Neural cell (in vitro differentiated cells): Measurements from ENCODE around the gene RNF182. TPM values are rescaled to one million over a fixed set of nuclear protein-coding genes. Genes with fewer than 3 reads are reported as not detected.

Source experiments
- H2AFZ ChIP-seq: fragments of 200-600, 300-800 bp; sonication (generic), shearing (Covaris generic); 2 replicates; pipeline ENCODE4 v1.6.0; 2014; ENCODE audit warnings: low read depth, mild to moderate bottlenecking, antibody characterized with exemption, low read length, moderate library complexity
- H3F3A ChIP-seq: fragments of 200-600 bp; shearing (Covaris generic); 2 replicates; pipeline ENCODE4 v1.6.1; 2016; ENCODE audit warnings: mild to moderate bottlenecking, moderate library complexity, mixed read lengths, antibody characterized with exemption, low read length; ENCODE audit not compliant: insufficient read depth, poor library complexity, severe bottlenecking
- H3K27ac ChIP-seq: fragments of 200-600, 300-800 bp; sonication (generic), shearing (Covaris generic); 2 replicates; pipeline ENCODE4 v1.5.1; 2014; ENCODE audit warnings: mild to moderate bottlenecking, low read length, moderate library complexity
- H3K27me3 ChIP-seq: fragments of 300-800, 200-600 bp; sonication (generic), shearing (Covaris generic); 2 replicates; pipeline ENCODE4 v1.6.0; 2014; ENCODE audit warnings: mild to moderate bottlenecking, low read depth, low read length, moderate library complexity; ENCODE audit not compliant: insufficient read depth
- H3K36me3 ChIP-seq: fragments of 300-800, 200-600 bp; sonication (generic), shearing (Covaris generic); 2 replicates; pipeline ENCODE4 v1.5.1; 2014; ENCODE audit warnings: mild to moderate bottlenecking, antibody characterized with exemption, low read length, moderate library complexity; ENCODE audit not compliant: insufficient read depth
- H3K4me2 ChIP-seq: fragments of 300-800, 200-600 bp; sonication (generic), shearing (Covaris generic); 2 replicates; pipeline ENCODE4 v1.6.0; 2014; ENCODE audit warnings: mild to moderate bottlenecking, low read length
- H3K4me3 ChIP-seq: fragments of 300-800, 200-600 bp; sonication (generic), shearing (Covaris generic); 2 replicates; pipeline ENCODE4 v1.5.1; 2014; ENCODE audit warnings: mild to moderate bottlenecking, low read length, moderate library complexity
- H3K79me2 ChIP-seq: fragments of 200-600 bp; shearing (Covaris generic); replicated peaks from 2 replicates; pipeline ENCODE4 v1.6.0; 2014; ENCODE audit warnings: mild to moderate bottlenecking, low read length, moderate library complexity; ENCODE audit not compliant: insufficient read depth
- H3K9ac ChIP-seq: fragments of 300-800, 200-600 bp; sonication (generic), shearing (Covaris generic); 2 replicates; pipeline ENCODE4 v1.6.1; 2016; ENCODE audit warnings: mild to moderate bottlenecking, low read length, mixed read lengths
- H3K9me2 ChIP-seq: fragments of 200-600 bp; shearing (Covaris generic); 2 replicates; pipeline ENCODE4 v1.6.1; 2016; ENCODE audit warnings: mild to moderate bottlenecking, low read length, mixed read lengths; ENCODE audit not compliant: insufficient read depth
- H3K9me3 ChIP-seq: fragments of 200-600, 300-800 bp; sonication (generic), shearing (Covaris generic); 2 replicates; pipeline ENCODE4 v1.6.1; 2016; ENCODE audit warnings: mild to moderate bottlenecking, mixed run types, low read length, moderate library complexity, mixed read lengths
- H4K20me1 ChIP-seq: fragments of 200-600 bp; shearing (Covaris generic); 2 replicates; pipeline ENCODE4 v1.6.1; 2016; ENCODE audit warnings: mild to moderate bottlenecking, mixed run types; ENCODE audit not compliant: insufficient read depth
- EP300 ChIP-seq: fragments of 450-650 bp; conservative IDR thresholded peaks from 2 replicates; pipeline ENCODE4 v1.6.1; 2014; ENCODE audit warnings: antibody characterized with exemption, mild to moderate bottlenecking, moderate library complexity; ENCODE audit not compliant: poor library complexity, severe bottlenecking
- EZH2 ChIP-seq: fragments of 200-600, 300-800 bp; shearing (Covaris generic), sonication (generic); IDR thresholded peaks from 2 replicates; pipeline ENCODE4 v1.6.1; 2014; ENCODE audit warnings: antibody characterized with exemption, low read length, borderline replicate concordance, mild to moderate bottlenecking; ENCODE audit not compliant: insufficient read depth, poor library complexity, severe bottlenecking
- MXI1 ChIP-seq: fragments of 450-650 bp; conservative IDR thresholded peaks from 2 replicates; pipeline ENCODE4 v1.6.1; 2014; ENCODE audit warnings: antibody characterized with exemption, mild to moderate bottlenecking; ENCODE audit not compliant: poor library complexity, severe bottlenecking
- POLR2AphosphoS5 ChIP-seq: IDR thresholded peaks from 2 replicates; pipeline ENCODE4 v1.6.1; 2012
- RAD21 ChIP-seq: fragments of 450-650 bp; conservative IDR thresholded peaks from 2 replicates; pipeline ENCODE4 v1.6.1; 2014; ENCODE audit warnings: antibody characterized with exemption, mild to moderate bottlenecking, moderate library complexity
- SMC3 ChIP-seq: fragments of 450-650 bp; conservative IDR thresholded peaks from 2 replicates; pipeline ENCODE4 v1.6.1; 2014; ENCODE audit warnings: antibody characterized with exemption, mild to moderate bottlenecking, moderate library complexity; ENCODE audit not compliant: poor library complexity
- TAF1 ChIP-seq: IDR thresholded peaks from 2 replicates; pipeline ENCODE4 v1.6.1; 2012; ENCODE audit warnings: low read depth
- polyA plus RNA-seq: library from polyadenylated mRNA; depleted of rRNA; stranded (reverse); fragments of >200 nt; gene quantifications from 2 replicates; pipeline ENCODE4 v1.2.3, GENCODE V29; 2014
- TF ChIP-seq, protein P1 (sequence below): fragments of 450-650 bp; IDR thresholded peaks from 2 replicates; pipeline ENCODE4 v1.5.1; 2014; ENCODE audit warnings: antibody characterized with exemption, mild to moderate bottlenecking, moderate library complexity; ENCODE audit not compliant: poor library complexity, severe bottlenecking
- TF ChIP-seq, protein P2 (sequence below): IDR thresholded peaks from 2 replicates; pipeline ENCODE4 v1.6.1; 2012; ENCODE audit warnings: borderline replicate concordance

RNF182 gene
- polyA plus RNA-seq, 1 donor from 2014 or later, result 8.0 TPM

DNA sequence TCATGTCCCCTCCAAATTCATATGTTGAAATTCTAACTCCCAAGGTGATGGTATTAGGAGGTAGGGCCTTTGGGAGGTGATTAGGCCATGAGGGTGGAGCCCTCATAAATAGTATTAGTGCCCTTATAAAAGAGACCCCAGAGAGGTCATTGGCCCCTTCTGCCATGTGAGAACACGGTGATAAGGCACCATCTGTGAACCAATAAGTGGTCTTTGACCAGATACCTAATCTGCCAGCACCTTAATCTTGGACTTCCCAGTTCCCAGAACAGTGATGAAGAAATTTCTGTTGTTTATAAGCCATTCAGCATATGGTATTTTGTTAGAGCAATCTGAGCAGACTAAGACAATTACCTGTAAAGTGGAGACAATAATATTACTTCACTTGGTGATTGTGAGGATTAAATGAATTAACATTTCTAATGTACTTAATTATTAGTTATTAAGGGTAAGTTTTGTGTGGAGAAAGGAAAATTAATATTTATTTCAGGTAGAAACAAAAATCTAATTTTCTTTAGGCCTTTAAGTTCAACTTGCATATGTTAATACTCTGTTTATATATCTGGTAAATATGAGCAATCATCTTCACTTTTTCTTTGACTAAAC, 7.1 kb downstream of the RNF182 start:
- Histone ChIP-seq H3K27ac (no peak overlapping the region), H3F3A (no peaks in the 10 kb centered on the region), H3K9me3 (no peaks in the 10 kb centered on the region), H3K36me3 (no peaks in the 10 kb centered on the region), H2AFZ (no peak overlapping the region), H3K4me3 (no peak overlapping the region), H3K9ac (no peak overlapping the region), H3K79me2 (peaks cover 11% of the 10 kb centered on the region), H3K27me3 (peaks cover under 1% of the 10 kb centered on the region), H3K4me2 (no peak overlapping the region), H4K20me1 (no peaks in the 10 kb centered on the region), H3K9me2 (no peaks in the 10 kb centered on the region)
- no peak for TF ChIP-seq SMC3
- TF ChIP-seq, protein P1, sequence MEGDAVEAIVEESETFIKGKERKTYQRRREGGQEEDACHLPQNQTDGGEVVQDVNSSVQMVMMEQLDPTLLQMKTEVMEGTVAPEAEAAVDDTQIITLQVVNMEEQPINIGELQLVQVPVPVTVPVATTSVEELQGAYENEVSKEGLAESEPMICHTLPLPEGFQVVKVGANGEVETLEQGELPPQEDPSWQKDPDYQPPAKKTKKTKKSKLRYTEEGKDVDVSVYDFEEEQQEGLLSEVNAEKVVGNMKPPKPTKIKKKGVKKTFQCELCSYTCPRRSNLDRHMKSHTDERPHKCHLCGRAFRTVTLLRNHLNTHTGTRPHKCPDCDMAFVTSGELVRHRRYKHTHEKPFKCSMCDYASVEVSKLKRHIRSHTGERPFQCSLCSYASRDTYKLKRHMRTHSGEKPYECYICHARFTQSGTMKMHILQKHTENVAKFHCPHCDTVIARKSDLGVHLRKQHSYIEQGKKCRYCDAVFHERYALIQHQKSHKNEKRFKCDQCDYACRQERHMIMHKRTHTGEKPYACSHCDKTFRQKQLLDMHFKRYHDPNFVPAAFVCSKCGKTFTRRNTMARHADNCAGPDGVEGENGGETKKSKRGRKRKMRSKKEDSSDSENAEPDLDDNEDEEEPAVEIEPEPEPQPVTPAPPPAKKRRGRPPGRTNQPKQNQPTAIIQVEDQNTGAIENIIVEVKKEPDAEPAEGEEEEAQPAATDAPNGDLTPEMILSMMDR, result no peak
- no peak for TF ChIP-seq TAF1
- TF ChIP-seq, protein P2, sequence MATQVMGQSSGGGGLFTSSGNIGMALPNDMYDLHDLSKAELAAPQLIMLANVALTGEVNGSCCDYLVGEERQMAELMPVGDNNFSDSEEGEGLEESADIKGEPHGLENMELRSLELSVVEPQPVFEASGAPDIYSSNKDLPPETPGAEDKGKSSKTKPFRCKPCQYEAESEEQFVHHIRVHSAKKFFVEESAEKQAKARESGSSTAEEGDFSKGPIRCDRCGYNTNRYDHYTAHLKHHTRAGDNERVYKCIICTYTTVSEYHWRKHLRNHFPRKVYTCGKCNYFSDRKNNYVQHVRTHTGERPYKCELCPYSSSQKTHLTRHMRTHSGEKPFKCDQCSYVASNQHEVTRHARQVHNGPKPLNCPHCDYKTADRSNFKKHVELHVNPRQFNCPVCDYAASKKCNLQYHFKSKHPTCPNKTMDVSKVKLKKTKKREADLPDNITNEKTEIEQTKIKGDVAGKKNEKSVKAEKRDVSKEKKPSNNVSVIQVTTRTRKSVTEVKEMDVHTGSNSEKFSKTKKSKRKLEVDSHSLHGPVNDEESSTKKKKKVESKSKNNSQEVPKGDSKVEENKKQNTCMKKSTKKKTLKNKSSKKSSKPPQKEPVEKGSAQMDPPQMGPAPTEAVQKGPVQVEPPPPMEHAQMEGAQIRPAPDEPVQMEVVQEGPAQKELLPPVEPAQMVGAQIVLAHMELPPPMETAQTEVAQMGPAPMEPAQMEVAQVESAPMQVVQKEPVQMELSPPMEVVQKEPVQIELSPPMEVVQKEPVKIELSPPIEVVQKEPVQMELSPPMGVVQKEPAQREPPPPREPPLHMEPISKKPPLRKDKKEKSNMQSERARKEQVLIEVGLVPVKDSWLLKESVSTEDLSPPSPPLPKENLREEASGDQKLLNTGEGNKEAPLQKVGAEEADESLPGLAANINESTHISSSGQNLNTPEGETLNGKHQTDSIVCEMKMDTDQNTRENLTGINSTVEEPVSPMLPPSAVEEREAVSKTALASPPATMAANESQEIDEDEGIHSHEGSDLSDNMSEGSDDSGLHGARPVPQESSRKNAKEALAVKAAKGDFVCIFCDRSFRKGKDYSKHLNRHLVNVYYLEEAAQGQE, result no peak
- TF ChIP-seq EP300, result no peak
- TF ChIP-seq RAD21, result no peak
- TF ChIP-seq POLR2AphosphoS5, result no peak
- no peak for TF ChIP-seq EZH2
- TF ChIP-seq MXI1, result no peak

DNA sequence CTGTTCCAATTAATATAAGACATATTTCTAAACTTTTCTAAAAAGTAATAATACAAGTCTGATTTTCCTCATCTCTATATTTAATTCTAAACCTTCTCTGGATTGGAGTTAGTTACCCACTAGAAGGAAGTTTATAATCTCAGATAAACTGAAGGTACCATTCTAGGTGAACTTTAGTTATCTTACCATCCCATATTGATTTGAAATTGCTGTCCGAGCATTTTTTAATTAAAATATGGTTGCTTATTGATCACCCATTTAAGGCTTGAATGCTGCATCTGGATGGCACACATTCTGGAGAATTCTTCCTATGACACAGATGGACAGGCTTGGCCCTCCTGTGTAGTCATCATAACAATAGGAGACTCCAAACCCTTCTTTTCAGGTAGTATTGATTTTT, 8.0 kb downstream of the RNF182 start:
- no peaks in the 10 kb centered on the region for H3K9me2 ChIP-seq
- H3K9ac ChIP-seq, result no peak overlapping the region
- H3K4me3 ChIP-seq, result no peak overlapping the region
- H3K4me2 ChIP-seq, result no peak overlapping the region
- H3K79me2 ChIP-seq, result peaks cover 11% of the 10 kb centered on the region
- no peaks in the 10 kb centered on the region for H4K20me1 ChIP-seq
- no peaks in the 10 kb centered on the region for H3K36me3 ChIP-seq
- no peak overlapping the region for H3K27ac ChIP-seq
- H2AFZ ChIP-seq, result no peak overlapping the region
- H3F3A ChIP-seq, result no peaks in the 10 kb centered on the region
- no peak for TF ChIP-seq EP300
- no peak for TF ChIP-seq TAF1
- TF ChIP-seq, protein P2, result no peak
- TF ChIP-seq, protein P1, result no peak
- no peak for TF ChIP-seq EZH2
- TF ChIP-seq MXI1, result no peak
- TF ChIP-seq SMC3, result no peak
- no peak for TF ChIP-seq RAD21
- TF ChIP-seq POLR2AphosphoS5, result no peak
- H3K27me3 ChIP-seq, result no peaks in the 10 kb centered on the region
- H3K9me3 ChIP-seq, result no peaks in the 10 kb centered on the region
